Mesendoderm (in vitro differentiated cells): ENCODE measurements around the gene SLC2A6.
A peak's percentile ranks its signal among the peaks of the same experiment; 100 is the strongest.

Experiments used
- DNase-seq: peaks from one replicate; pipeline ENCODE4 v3.0.0; 2013
- H2AK5ac ChIP-seq: 2 replicates; pipeline ENCODE4 v1.6.1; 2013; ENCODE audit warnings: low read length, inconsistent platforms
- H2BK120ac ChIP-seq: 2 replicates; pipeline ENCODE4 v1.6.1; 2013; ENCODE audit warnings: low read depth, mild to moderate bottlenecking, low read length, moderate library complexity, mixed read lengths
- H2BK15ac ChIP-seq: replicated peaks from 2 replicates; pipeline ENCODE4 v1.6.1; 2013; ENCODE audit warnings: low read depth, mild to moderate bottlenecking, moderate library complexity
- H2BK5ac ChIP-seq: 2 replicates; pipeline ENCODE4 v1.6.1; 2013; ENCODE audit warnings: low read length, inconsistent platforms
- H3K18ac ChIP-seq: 2 replicates; pipeline ENCODE4 v1.6.1; 2013; ENCODE audit warnings: mild to moderate bottlenecking, low read length, mixed read lengths
- H3K23ac ChIP-seq: one replicate; pipeline ENCODE4 v1.6.1; 2013; ENCODE audit warnings: low read length
- H3K27ac ChIP-seq: 2 replicates; pipeline ENCODE4 v1.5.1; 2013; ENCODE audit warnings: low read depth, mild to moderate bottlenecking, inconsistent platforms, low read length, moderate library complexity
- H3K27me3 ChIP-seq: 2 replicates; pipeline ENCODE4 v1.6.1; 2013; ENCODE audit warnings: low read length, control low read depth, mild to moderate bottlenecking, inconsistent platforms; ENCODE audit not compliant: insufficient read depth, poor library complexity
- H3K36me3 ChIP-seq: 2 replicates; pipeline ENCODE4 v1.6.1; 2013; ENCODE audit warnings: low read length, inconsistent platforms; ENCODE audit not compliant: control insufficient read depth, insufficient read depth
- H3K4ac ChIP-seq: one replicate; pipeline ENCODE4 v1.6.1; 2013; ENCODE audit warnings: low read depth, mild to moderate bottlenecking, low read length, moderate library complexity
- H3K4me1 ChIP-seq: 2 replicates; pipeline ENCODE4 v1.6.1; 2013; ENCODE audit warnings: low read depth, low read length, inconsistent platforms; ENCODE audit not compliant: control insufficient read depth
- H3K4me2 ChIP-seq: 2 replicates; pipeline ENCODE4 v1.6.1; 2013; ENCODE audit warnings: low read length
- H3K4me3 ChIP-seq: 2 replicates; pipeline ENCODE4 v1.5.1; 2013; ENCODE audit warnings: mild to moderate bottlenecking, low read length
- H3K56ac ChIP-seq: one replicate; pipeline ENCODE4 v1.6.1; 2013; ENCODE audit warnings: low read length
- H3K79me1 ChIP-seq: 2 replicates; pipeline ENCODE4 v1.6.1; 2013; ENCODE audit warnings: low read length, inconsistent platforms
- H3K79me2 ChIP-seq: 2 replicates; pipeline ENCODE4 v1.6.1; 2013; ENCODE audit warnings: mild to moderate bottlenecking, low read length; ENCODE audit not compliant: control insufficient read depth, insufficient read depth
- H3K9ac ChIP-seq: 2 replicates; pipeline ENCODE4 v1.6.1; 2013; ENCODE audit warnings: low read length, inconsistent platforms
- H4K5ac ChIP-seq: one replicate; pipeline ENCODE4 v1.6.1; 2013; ENCODE audit warnings: low read length
- H4K8ac ChIP-seq: one replicate; pipeline ENCODE4 v1.6.1; 2013; ENCODE audit warnings: low read depth, mild to moderate bottlenecking, control low read depth, low read length, moderate library complexity
- WGBS: extraction: QIAGEN DNeasy Blood & Tissue Kit; methylation state at CpG from one replicate; pipeline ENCODE4 v1.1.7; 2013; ENCODE audit warnings: low lambda C conversion rate, missing lambda C conversion rate; ENCODE audit not compliant: insufficient coverage; ENCODE audit errors: extremely low coverage; 5-methylcytosine and 5-hydroxymethylcytosine counted together

Gene SLC2A6

GRCh38 chr9:133458643-133459312 lies 20.1 kb downstream of the SLC2A6 start:
- Histone ChIP-seq H3K79me1 (peaks cover 3% of the 10 kb centered on the region), H2AK5ac (no peak overlapping the region), H3K4me3 (no peak overlapping the region), H3K79me2 (no peaks in the 10 kb centered on the region), H3K36me3 (no peaks in the 10 kb centered on the region), H2BK120ac (no peak overlapping the region), H3K18ac (no peak overlapping the region), H3K4ac (no peak overlapping the region), H3K27ac (no peak overlapping the region), H3K27me3 (no peaks in the 10 kb centered on the region), H3K56ac (no peak overlapping the region), H2BK5ac (no peak overlapping the region), H3K23ac (no peak overlapping the region), H3K4me1 (peaks cover 4% of the 10 kb centered on the region), H3K9ac (no peak overlapping the region), H4K8ac (no peak overlapping the region), H3K4me2 (peak overlapping the region; percentile 28), H2BK15ac (no peak overlapping the region), H4K5ac (no peak overlapping the region)
- no CpG with 5 or more reads among the region's 16 CpGs for WGBS
- DNase-seq = peak; percentile 24

GRCh38 chr9:133457748-133458147 lies 21.2 kb downstream of the SLC2A6 start:
- H3K36me3 ChIP-seq = no peaks in the 10 kb centered on the region
- no peaks in the 10 kb centered on the region for H3K27me3 ChIP-seq
- peaks cover 3% of the 10 kb centered on the region for H3K79me1 ChIP-seq
- H2BK15ac ChIP-seq = no peak overlapping the region
- H3K23ac ChIP-seq = no peak overlapping the region
- H3K4me1 ChIP-seq = peaks cover 4% of the 10 kb centered on the region
- no peak overlapping the region for H2BK5ac ChIP-seq
- no peak overlapping the region for H3K56ac ChIP-seq
- no peak overlapping the region for H3K9ac ChIP-seq
- no peak overlapping the region for H4K5ac ChIP-seq
- no peak overlapping the region for H2BK120ac ChIP-seq
- no peak overlapping the region for H2AK5ac ChIP-seq
- H3K4ac ChIP-seq = no peak overlapping the region
- H3K27ac ChIP-seq = no peak overlapping the region
- no peak overlapping the region for H3K4me2 ChIP-seq
- no peak for DNase-seq
- no peak overlapping the region for H3K4me3 ChIP-seq
- H4K8ac ChIP-seq = no peak overlapping the region
- H3K18ac ChIP-seq = no peak overlapping the region
- H3K79me2 ChIP-seq = no peaks in the 10 kb centered on the region
- no CpG with 5 or more reads among the region's 11 CpGs for WGBS

GRCh38 chr9:133457233-133457632 lies 21.7 kb downstream of the SLC2A6 start:
- Histone ChIP-seq H2BK5ac (no peak overlapping the region), H3K56ac (no peak overlapping the region), H2BK120ac (no peak overlapping the region), H4K5ac (no peak overlapping the region), H3K27ac (no peak overlapping the region), H4K8ac (no peak overlapping the region), H3K27me3 (no peaks in the 10 kb centered on the region), H3K36me3 (no peaks in the 10 kb centered on the region), H3K23ac (no peak overlapping the region), H2AK5ac (no peak overlapping the region), H3K79me1 (peaks cover 3% of the 10 kb centered on the region), H3K9ac (no peak overlapping the region), H3K4me2 (no peak overlapping the region), H3K18ac (no peak overlapping the region), H3K4me3 (no peak overlapping the region), H3K4me1 (peaks cover 4% of the 10 kb centered on the region), H3K79me2 (no peaks in the 10 kb centered on the region), H3K4ac (no peak overlapping the region), H2BK15ac (no peak overlapping the region)
- WGBS = no CpG with 5 or more reads among the region's 13 CpGs
- no peak for DNase-seq

GRCh38 chr9:133456409-133456808 lies 22.5 kb downstream of the SLC2A6 start:
- Histone ChIP-seq H3K56ac (no peak overlapping the region), H2BK120ac (no peak overlapping the region), H2AK5ac (no peak overlapping the region), H3K18ac (no peak overlapping the region), H3K9ac (no peak overlapping the region), H4K5ac (no peak overlapping the region), H2BK5ac (no peak overlapping the region), H3K79me1 (peaks cover 3% of the 10 kb centered on the region), H3K27ac (no peak overlapping the region), H3K4me1 (peaks cover 4% of the 10 kb centered on the region), H3K23ac (no peak overlapping the region), H3K4me2 (no peak overlapping the region), H3K27me3 (no peaks in the 10 kb centered on the region), H3K36me3 (no peaks in the 10 kb centered on the region), H4K8ac (no peak overlapping the region), H3K79me2 (no peaks in the 10 kb centered on the region), H3K4me3 (no peak overlapping the region), H2BK15ac (no peak overlapping the region), H3K4ac (no peak overlapping the region)
- WGBS = no CpG with 5 or more reads among the region's 9 CpGs
- DNase-seq = no peak

DNA sequence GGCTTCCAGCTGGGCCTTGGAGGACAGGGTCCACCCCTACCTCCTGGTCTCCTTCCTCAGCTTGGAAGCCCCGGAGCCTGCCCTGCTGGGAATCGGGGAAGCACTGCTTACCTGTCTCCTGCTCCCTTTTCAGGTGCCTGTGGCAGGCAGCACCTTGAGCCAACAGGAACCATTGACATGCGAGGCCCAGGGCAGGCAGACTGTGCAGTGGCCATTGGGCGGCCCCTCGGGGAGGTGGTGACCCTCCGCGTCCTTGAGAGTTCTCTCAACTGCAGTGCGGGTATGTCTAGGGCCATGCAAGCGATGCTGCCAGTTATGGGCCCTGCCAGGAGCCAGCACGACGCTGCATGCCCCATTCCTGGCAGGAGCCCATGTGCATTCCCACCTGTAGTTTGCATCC lies 23.0 kb downstream of the SLC2A6 start:
- Histone ChIP-seq H3K23ac (no peak overlapping the region), H3K36me3 (no peaks in the 10 kb centered on the region), H3K4me2 (no peak overlapping the region), H3K56ac (no peak overlapping the region), H4K5ac (no peak overlapping the region), H3K9ac (no peak overlapping the region), H3K79me1 (peaks cover under 1% of the 10 kb centered on the region), H2BK15ac (no peak overlapping the region), H3K79me2 (no peaks in the 10 kb centered on the region), H3K4ac (no peak overlapping the region), H3K18ac (no peak overlapping the region), H3K4me1 (peaks cover 3% of the 10 kb centered on the region), H2AK5ac (no peak overlapping the region), H2BK5ac (no peak overlapping the region), H3K27ac (no peak overlapping the region), H3K4me3 (no peak overlapping the region), H2BK120ac (no peak overlapping the region), H4K8ac (no peak overlapping the region), H3K27me3 (no peaks in the 10 kb centered on the region)
- no CpG with 5 or more reads among the region's 11 CpGs for WGBS
- no peak for DNase-seq
